Erythroblast (primary cell): ENCODE results near the gene NTN3.

Experiments used
- GATA1 ChIP-seq: IDR thresholded peaks from 2 replicates; pipeline ENCODE4 v1.6.1; 2011; ENCODE audit warnings: low read depth, mild to moderate bottlenecking, control low read depth, low read length, moderate library complexity
- POLR2A ChIP-seq: IDR thresholded peaks from 2 replicates; pipeline ENCODE4 v1.6.1; 2011; ENCODE audit warnings: mild to moderate bottlenecking, low read length

- TF ChIP-seq POLR2A = no peak
- TF ChIP-seq GATA1 = no peak
These were observed 2.2 kb upstream of the NTN3 start for GRCh38 chr16:2468725-2469398.
